Esophagus squamous epithelium (tissue), 4 donors: ENCODE measurements around the gene ZNF765.

Experiments
- CTCF ChIP-seq, 6 experiments: fragments of 450-650 bp in 4 of 6; fragments of 200-600 bp in 2 of 6; sonication (generic) in 2 of 6; IDR thresholded peaks; one replicate each; pipeline ENCODE4 v1.5.1; 2016 to 2019; ENCODE audit warnings: antibody characterized with exemption in 6 of 6, mild to moderate bottlenecking in 4 of 6, moderate library complexity in 4 of 6
- POLR2A ChIP-seq, 4 donors: fragments of 450-650 bp; IDR thresholded peaks; one replicate each; pipeline ENCODE4 v1.6.1; 2017; ENCODE audit warnings: antibody characterized with exemption in 4 of 4, mild to moderate bottlenecking in 4 of 4, moderate library complexity in 3 of 4

GRCh38 chr19:53462861-53463260 is 67.9 kb downstream of the ZNF765 start:
- TF ChIP-seq POLR2A (IDR thresholded peaks at IDR 0.05) (no peak), CTCF (IDR thresholded peaks at IDR 0.05) (no peak)
